Anterior cingulate cortex (tissue), 58 donors: ENCODE results near the gene DAGLA.
"Not testable (repeated sequence)": the region's sequence is repeated elsewhere in the genome, so short reads cannot be mapped to it uniquely, and the experiment has no call there.

ENCODE experiments used
- DNase-seq, 58 donors: peaks; one replicate each; lab custom pipeline; 2025; lab: John Stamatoyannopoulos, UW

The DAGLA gene, protein sequence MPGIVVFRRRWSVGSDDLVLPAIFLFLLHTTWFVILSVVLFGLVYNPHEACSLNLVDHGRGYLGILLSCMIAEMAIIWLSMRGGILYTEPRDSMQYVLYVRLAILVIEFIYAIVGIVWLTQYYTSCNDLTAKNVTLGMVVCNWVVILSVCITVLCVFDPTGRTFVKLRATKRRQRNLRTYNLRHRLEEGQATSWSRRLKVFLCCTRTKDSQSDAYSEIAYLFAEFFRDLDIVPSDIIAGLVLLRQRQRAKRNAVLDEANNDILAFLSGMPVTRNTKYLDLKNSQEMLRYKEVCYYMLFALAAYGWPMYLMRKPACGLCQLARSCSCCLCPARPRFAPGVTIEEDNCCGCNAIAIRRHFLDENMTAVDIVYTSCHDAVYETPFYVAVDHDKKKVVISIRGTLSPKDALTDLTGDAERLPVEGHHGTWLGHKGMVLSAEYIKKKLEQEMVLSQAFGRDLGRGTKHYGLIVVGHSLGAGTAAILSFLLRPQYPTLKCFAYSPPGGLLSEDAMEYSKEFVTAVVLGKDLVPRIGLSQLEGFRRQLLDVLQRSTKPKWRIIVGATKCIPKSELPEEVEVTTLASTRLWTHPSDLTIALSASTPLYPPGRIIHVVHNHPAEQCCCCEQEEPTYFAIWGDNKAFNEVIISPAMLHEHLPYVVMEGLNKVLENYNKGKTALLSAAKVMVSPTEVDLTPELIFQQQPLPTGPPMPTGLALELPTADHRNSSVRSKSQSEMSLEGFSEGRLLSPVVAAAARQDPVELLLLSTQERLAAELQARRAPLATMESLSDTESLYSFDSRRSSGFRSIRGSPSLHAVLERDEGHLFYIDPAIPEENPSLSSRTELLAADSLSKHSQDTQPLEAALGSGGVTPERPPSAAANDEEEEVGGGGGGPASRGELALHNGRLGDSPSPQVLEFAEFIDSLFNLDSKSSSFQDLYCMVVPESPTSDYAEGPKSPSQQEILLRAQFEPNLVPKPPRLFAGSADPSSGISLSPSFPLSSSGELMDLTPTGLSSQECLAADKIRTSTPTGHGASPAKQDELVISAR

DNA sequence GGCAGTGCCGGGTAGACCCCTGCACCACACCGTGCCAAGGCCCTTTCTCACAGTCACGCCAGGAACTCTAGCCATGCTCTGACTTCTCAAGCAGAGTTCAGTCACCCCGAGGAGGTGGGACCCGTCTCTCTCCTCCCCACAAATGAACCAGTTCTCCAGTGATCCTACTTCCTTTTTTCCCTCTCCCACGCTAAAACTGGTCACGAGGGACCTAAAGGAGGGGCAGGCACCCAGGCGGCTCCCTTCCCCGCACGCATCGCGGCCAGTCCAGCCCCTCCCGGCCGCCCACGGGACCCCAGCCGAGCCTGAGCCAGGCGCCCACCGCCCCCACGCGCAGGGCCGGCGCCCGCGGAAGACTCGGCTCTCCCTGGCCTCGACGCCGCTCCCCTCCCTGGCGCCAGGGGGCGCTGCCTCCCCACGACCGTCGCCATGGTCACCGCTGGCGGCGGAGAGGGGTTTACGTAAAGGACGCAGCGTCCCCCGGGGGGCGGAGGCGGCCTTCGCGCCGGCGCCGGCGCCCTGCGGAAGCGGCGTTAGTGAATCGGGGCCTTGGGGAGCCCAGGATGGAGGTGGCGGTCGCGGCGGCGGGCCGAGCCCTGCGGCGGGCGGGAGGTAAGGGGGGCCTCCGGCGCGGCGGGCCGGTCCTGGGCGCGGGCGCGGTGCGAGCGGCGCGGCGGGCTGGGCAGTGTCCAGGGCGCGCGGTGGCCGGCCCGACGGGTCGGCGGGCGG is at the start of gene DAGLA:
DAGLA (plus strand) TSS at position 499 of the 729 bp plus-strand sequence. CDS start 39,765 bp downstream, outside the sequence.
- DNase-seq: peak in 57 of 58 donors; percentile 36 to 88 (median 66)

- no peak for DNase-seq
These were observed 48.1 kb upstream of the DAGLA start for GRCh38 chr11:61632096-61632495.

- DNase-seq: no peak
These were observed 44.9 kb upstream of the DAGLA start for GRCh38 chr11:61635304-61635703.

GRCh38 chr11:61635787-61636186 is 44.4 kb upstream of the DAGLA start:
- no peak for DNase-seq

- DNase-seq: peak in 12 of 58 donors; percentile 11 to 32 (median 16)
These were observed 43.5 kb upstream of the DAGLA start for GRCh38 chr11:61636676-61637075.

DNA sequence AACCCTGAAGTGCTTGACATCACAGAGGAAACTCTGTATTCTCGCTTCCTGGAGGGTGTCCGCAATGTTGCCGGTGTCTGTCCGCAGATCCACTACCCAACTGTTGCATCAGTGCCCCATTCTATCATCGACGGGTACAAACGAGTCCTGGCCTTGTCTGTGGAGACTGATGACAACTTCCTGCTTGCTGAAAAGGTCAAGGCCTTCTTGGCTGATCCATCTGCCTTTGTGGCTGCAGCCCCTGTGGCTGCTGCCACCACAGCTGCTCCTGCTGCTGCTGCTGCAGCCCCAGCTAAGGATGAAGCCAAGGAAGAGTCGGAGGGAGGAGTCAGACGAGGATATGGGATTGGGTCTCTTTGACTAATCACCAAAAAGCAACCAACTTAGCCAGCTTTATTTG is 42.9 kb upstream of the DAGLA start:
- DNase-seq: no peak

GRCh38 chr11:61639816-61640443 is 40.3 kb upstream of the DAGLA start:
- DNase-seq: no peak

GRCh38 chr11:61642162-61642561 is 38.0 kb upstream of the DAGLA start:
- no peak for DNase-seq

DNA sequence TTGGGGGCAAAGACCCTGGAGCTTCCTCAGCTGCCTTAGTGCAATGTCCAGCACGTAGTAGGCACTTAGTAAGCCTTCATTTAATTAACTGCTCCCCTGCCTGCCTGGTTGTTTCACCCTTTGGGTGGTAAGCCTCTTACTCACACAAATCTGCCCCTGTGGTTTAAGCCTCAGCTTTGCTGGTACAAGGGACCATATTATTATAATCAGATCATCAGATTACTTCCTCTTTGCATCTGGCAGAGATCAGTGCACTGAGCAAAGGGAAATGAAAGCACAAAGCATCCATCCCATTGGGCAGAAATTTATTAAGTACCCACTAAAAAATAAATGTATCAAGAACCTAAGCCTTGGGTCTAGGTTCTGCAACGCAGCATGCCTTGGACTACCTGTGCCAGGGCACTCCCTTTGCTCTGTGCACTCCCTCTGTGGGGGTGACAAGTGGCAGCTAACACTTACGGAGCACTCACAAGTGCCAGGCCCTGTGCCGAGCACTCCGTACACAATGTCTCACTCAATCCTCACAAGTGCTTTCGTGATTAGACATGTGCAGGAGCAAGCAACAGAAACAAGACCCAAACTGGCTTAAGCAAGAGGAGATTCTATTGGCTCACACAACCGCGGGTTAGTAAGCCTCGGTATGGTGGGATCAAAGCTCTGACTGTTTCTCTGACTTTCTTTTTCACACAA is 34.9 kb upstream of the DAGLA start:
- no peak for DNase-seq

DNA sequence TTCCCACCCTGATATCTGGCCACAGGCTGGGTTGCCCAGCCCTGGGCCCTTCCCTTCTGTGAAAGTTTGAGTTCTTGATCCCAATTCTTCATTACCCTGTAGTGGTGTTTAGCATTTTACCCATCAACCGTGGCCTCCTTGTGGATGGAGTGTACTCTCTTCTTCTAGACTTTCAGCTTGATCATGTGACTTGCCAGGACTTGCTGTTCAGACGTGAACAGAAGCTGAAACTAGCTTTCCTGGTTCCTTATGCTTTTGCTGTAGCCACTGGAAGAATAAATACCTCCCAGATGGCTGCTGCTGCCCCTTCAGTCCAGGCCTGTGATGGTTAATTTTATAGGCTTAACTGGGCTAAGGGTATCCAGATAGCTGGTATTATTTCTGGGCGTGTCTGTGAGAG is 32.7 kb upstream of the DAGLA start:
- no peak for DNase-seq

GRCh38 chr11:61650781-61651571 is 29.2 kb upstream of the DAGLA start:
- DNase-seq: no peak

DNA sequence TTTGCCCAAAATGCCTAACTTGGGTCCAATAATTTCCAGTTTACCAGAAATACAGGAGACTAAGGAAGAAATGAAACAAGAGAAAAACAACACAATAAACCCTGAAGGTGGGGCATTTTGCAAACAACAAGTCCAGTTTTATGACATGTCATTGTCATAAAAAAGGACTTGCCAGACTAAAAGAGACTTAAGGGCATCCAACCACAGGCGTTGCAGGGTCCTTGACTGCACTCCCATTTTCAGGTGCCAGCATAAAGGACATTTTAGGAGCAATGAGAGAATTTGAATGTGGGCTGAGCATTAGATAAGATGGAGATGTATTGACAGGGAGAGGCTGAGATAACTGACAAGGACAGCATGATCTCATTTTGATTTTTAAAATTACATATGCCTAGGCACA is 28.1 kb upstream of the DAGLA start:
- DNase-seq: no peak

DNA sequence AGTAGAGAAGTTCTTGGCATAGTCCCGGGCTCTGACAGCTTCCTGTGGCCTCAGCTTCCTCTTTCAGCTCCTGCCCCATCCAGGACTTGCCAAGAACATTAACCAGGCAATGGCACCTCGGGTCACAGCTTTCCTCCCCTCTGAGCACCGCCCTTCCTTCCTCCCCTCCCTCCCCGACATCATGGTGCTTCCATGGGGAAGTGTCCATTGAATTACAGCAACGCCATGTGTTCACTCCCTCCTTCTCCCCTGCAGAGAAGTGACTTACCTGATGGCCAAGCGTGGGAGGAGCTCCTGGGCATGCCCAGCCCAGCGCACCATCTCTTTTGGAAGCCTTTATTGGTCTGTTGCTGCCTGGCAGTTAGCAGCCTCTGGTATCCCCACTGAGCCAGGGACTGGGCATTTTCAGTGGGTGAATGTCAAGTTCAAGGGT is 25.8 kb upstream of the DAGLA start:
- DNase-seq: peak in 2 of 58 donors; percentile 1 to 3

DNA sequence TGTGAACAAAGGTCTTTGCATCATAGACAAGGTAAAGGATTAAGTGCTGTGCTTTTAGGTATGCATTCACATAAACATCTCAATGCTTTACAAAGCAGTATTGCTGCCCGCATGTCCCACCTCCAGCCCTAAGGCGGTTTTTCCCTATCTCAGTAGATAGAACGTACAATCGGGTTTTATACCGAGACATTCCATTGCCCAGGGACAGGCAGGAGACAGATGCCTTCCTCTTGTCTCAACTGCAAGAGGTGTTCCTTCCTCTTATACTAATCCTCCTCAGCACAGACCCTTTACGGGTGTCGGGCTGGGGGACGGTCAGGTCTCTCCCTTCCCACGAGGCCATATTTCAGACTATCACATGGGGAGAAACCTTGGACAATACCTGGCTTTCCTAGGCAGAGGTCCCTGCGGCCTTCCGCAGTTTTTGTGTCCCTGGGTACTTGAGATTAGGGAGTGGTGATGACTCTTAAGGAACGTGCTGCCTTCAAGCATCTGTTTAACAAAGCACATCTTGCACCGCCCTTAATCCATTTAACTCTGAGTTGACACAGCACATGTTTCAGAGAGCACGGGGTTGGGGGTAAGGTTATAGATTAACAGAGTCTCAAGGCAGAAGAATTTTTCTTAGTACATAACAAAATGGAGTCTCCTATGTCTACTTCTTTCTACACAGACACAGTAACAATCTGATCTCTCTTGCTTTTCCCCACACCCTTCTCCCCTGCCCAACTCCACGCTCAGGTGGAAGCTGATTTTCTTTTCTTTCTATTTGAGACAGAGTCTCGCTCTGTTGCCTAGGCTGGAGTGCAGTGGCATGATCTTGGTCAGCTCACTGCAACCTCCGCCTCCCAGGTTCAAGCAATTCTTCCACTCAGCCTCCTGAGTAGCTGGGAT is 24.7 kb upstream of the DAGLA start:
- DNase-seq: not testable (repeated sequence)

DNA sequence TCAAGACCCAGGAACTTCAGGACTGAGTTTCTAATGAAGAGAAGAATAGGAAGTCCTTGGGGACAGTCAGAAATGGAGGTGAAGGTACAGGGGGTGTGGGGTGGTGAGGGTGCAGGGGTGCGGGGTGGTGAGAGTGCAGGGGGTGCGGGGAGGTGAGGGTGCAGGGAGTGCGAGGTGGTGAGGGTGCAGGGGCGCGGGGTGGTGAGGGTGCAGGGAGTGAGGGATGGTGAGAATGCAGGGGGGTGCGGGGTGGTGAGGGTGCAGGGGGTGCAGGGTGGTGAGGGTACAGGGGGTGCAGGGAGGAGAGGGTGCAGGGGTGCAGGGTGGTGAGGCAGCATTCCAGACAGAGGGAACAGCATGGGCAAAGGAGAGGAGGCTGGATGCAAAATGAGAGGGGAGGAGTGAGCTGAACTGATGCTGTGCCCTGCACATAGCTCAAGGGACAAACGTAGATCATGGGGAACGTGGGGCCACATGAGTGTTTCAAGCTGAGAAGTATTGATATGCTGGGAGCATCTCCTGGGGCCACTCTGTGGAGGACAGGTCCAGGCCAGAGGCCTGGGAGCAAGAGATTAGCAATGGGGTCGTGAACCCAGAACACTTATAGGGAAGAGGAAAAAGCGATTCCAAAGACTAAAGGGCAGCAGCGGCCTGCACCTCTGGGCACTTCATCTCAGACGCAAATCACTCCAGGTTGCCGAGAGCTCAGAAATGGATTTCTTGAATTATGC is 23.7 kb upstream of the DAGLA start:
- DNase-seq: no peak

- DNase-seq: peak in 1 of 58 donors; percentile 27
These were observed 22.5 kb upstream of the DAGLA start for GRCh38 chr11:61657566-61658290.
